Activated effector memory CD4-positive, alpha-beta T cell treated with anti-CD3 and anti-CD28 coated beads, Interleukin-2, amount 50 U/mL, for 16 hours (primary cell): Measurements from ENCODE around the gene GAD1.

Experiments
- DNase-seq: peaks from one replicate; pipeline ENCODE4 v3.0.0-alpha.2; 2020

GAD1 gene

GRCh38 chr2:170816504-170817092 lies at the start of gene GAD1:
TSS of gene GAD1 (plus strand) at chr2:170816887. CDS start at chr2:170818592, 1,705 bp downstream.
- DNase-seq, result peak; percentile 85

DNA sequence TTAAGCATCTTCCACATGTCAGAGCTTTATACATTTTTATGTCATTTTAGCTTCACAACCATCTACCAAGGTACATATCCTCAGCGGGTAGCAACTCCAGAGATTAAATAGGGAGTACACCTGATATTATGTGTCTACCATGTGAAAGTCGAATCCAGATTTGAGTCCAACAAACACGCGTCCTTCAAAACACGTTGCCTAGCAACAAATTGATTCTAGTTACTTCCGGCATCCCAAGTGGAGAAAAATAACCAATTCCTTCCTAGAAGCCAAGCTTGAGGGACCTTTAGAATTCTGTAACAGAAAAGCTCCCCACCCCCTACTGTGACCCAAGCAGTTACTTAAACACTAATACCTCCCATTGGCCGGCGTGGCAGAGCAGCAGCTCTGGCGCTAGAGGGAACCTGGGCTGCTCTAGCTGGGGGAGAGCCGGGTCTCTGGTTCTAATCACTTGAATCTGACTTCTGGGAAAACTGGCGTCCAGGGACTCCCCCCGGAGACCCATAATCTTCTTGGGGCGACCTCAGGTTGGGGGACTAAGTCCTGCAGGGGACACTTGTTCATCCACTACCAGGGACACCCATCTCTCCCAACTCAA lies 46.6 kb upstream of the GAD1 start, which contains the start of gene ERICH2:
TSS of gene ERICH2 (plus strand) at position 371 of the 598 bp plus-strand sequence. CDS start 304 bp downstream, outside the sequence.
- DNase-seq, result peak; percentile 71

GRCh38 chr2:170770606-170771420 lies 45.9 kb upstream of the GAD1 start:
- DNase-seq, result peak; percentile 86

DNA sequence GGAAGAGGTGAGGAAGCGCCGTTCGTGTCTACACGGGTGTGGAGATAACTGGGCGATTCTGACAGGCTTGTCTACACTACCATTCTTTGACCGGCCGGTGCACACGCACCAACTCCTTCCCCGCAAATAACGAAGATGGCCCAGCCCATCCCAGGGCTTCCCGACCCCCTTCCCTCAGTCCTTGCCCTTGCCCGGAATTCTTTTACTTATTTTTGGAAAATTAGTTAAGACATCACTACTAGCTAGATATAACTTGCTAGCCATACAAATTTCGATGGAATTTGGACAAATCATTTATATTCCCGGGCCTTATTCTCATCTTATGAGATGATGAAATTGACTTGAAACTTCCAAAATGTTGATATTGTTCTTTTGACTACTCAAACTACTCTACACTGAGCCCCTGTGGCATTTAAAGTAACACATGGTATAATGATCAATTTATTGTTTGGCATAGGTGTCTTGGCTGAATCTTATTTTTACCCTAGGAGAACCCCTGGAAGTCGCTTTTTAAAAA lies 45.2 kb upstream of the GAD1 start:
- DNase-seq, result no peak

DNA sequence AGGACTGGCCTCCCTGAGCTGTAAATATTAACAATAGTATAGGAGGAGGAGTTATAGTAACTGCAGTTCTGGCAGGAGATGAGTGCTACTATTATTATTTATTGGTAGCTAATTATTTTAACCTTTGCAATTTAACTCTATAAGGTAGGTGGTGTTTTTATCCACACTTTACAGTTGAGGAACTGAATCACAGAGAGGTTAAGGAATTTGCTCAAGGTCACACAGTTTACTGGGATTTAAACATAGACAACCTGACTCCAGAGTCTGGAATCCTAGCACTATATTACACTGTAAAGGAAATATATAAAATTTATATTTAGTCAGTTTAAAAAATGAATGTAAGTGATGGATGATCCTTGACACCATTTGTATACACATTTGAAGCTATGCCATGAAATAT lies 44.4 kb upstream of the GAD1 start:
- DNase-seq, result no peak

GRCh38 chr2:170774074-170774473 lies 42.6 kb upstream of the GAD1 start:
- no peak for DNase-seq

DNA sequence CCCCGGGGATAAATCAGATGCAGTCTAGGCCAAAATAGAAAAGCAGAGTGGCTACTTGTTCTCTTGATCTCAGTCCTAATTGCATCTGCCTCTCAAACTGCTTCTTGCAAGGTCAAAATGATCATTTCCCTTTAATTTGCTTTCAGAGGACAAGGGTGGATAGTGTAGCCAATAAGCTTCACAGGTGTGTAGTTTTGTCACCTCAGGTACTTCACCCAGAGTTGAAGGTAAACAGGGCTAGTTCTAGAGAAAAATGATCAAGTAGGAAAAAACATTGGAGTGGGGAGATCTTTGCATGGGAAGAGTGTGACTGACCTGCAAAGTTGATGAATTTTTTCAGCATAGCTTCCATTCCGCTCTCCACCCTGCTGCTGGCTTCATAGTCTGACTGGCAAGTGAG lies 37.8 kb upstream of the GAD1 start:
- no peak for DNase-seq

- DNase-seq, result no peak
These were observed 37.4 kb upstream of the GAD1 start for GRCh38 chr2:170779304-170779703.

GRCh38 chr2:170782673-170783072 lies 34.0 kb upstream of the GAD1 start:
- no peak for DNase-seq

DNA sequence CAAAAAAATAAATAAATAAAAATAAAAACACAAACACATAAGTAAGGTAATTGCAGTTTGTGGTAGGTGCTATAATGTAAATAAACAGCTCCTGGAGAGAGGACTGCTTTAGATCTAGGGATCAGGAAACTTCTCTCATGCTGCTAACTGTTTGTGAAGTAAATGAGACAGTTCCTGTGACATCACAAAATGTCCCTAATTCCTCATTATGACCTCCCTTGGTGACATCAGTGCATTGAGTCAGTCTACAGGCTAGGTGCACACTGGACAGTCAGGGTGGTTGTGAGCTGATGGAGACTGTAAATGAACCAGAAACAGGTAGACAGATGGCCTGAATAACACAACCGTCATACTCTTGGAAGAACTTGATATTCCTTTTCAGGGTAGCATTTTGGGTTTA lies 33.1 kb upstream of the GAD1 start:
- no peak for DNase-seq

DNA sequence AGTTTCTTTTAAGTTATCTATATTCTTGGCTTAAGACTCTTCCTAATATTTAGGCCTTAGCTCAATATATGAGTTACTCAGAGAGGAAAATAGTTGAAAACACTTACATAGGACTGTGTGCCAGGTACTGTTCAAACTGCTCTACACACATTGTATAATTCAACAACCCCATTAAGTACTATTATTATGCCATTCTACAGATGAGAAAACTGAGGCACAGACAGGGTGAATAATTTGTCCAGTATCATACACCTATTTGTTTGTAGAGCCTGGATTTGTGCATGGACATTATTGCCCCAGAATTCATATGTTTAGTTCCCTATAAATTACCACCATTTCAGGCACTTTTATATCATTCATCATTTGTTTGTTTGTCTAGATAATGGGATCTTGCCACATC lies 17.7 kb upstream of the GAD1 start:
- DNase-seq, result no peak

DNA sequence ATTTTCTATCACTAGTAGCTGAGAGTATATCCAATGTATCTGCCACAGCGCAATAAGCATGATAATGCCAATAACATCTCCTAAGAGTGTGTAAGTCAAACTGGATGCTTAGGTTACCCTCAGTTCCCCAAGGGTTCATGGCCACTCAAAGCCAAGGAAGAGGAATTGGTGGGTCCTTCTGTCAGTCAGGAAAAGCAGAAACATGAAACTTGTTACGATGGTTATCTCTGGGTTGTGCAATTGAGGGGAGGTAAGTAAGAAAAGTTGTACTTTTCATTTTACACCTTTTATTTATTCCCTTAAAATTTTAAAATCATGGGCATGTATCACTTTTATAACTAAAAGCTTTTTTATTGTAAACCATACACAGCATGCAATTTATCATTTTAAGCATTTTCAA lies 10.1 kb upstream of the GAD1 start:
- DNase-seq, result no peak

- no peak for DNase-seq
These were observed 3.7 kb upstream of the GAD1 start for GRCh38 chr2:170812710-170813600.

DNA sequence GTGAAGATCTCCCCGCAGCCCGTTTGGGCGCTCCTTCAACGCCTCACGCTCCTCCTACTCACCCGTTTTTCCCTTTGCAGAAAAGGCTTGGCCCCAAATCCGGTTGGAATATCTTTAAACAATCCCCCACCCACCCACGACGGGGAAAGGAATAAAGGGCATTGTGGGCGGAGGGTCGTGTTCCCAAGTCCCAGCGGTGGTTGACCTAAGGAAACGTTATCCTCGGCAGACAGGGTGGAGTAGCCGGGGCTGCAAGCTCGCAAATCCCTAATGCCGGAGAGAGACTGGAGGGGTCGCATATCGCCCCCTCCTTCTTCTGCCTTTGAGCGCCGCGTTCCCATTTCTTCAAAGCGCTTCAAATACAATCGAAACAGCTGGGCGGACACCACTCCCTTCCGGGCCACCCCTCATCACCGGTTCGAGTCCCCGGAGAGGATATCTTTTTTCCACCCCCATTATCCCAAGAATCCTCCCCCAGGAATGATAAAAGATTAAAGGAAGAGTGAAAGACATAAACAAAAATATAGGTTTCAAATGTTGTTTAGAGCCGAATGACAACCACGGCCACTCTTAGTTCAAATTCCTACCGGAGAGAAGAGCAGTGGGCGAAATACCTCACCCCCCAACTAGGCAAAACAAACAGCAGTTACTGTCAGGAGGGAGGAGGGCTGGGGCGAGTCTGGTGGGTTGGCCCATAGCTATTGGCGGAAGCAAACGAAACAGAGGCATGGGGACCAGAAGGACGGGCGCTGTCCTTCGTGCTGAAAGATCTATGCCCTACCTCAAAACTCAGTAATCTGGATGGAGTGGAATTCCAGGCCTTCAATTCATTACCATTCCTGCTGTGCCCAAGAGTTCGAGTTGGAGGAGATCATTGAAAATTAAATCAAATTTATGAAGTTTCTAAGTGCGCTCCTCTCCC lies 2.8 kb upstream of the GAD1 start:
- no peak for DNase-seq

- no peak for DNase-seq
These were observed 2.0 kb upstream of the GAD1 start for GRCh38 chr2:170814533-170815230.

DNA sequence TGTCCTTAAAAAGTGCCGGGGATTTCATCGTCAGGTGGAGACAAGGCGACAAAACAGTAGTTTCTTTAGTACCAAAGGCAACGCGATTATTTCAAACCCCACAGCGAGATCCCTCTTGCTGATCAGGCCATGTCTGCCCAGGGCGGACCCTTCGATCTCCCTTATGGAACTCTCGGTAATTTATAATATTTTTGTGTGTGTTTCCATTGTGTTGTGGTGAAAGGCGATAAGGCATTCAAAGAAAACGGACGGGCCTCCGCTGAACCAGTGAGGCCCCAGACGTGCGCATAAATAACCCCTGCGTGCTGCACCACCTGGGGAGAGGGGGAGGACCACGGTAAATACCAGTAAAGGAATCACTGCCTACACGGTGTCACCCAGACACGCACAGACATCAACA lies 1.4 kb upstream of the GAD1 start:
- DNase-seq, result no peak

GRCh38 chr2:170815746-170816503 lies 762 bp upstream of the GAD1 start:
- DNase-seq, result peak; percentile 82

DNA sequence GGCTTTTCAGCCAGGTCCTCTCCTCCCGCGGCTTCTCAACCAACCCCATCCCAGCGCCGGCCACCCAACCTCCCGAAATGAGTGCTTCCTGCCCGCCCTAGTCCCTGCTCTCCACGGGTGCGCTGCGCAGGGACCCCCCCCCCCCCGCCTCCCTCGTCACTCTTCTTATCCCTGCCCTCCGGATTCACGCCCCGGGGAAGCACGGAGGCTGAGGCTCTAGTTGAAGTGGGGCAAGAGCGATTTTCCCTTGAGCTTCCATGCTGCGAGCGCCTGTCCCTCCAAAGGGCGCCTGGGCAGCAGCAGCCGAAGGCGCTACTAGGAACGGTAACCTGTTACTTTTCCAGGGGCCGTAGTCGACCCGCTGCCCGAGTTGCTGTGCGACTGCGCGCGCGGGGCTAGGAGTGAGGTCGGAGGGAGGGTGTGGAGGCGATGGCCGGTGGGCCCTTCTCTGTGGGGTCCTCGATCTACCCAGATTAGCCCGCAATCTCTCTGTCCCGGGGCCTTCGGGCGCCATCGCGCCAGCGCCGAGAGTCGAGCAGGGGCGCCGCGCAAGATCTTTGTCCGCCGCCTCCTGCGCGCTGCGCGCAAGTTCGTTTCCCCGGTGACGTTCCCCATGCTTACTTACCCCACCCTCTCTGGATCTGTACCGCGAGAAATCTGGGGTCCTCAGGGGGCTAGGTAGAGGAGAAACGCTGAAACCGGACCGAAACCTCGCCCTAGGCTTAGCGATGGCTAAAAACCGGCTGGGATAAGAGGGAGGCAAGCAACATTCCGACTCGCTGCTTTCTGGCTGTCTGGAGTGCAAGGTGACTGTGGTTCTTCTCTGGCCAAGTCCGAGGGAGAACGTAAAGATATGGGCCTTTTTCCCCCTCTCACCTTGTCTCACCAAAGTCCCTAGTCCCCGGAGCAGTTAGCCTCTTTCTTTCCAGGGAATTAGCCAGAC lies 677 bp downstream of the GAD1 start:
- peak; percentile 69 for DNase-seq
